Measurements from ENCODE around the gene TRIM31. TPM values are rescaled to one million over a fixed set of nuclear protein-coding genes. Genes with fewer than 3 reads are reported as not detected.
A peak's percentile ranks its signal among the peaks of the same experiment; 100 is the strongest.

TRIM31 gene
- total and polyA plus RNA-seq, 2 donors (not counting 3 experiments of a cell fraction or from before 2014, with no cell fraction given), result not detected

DNA sequence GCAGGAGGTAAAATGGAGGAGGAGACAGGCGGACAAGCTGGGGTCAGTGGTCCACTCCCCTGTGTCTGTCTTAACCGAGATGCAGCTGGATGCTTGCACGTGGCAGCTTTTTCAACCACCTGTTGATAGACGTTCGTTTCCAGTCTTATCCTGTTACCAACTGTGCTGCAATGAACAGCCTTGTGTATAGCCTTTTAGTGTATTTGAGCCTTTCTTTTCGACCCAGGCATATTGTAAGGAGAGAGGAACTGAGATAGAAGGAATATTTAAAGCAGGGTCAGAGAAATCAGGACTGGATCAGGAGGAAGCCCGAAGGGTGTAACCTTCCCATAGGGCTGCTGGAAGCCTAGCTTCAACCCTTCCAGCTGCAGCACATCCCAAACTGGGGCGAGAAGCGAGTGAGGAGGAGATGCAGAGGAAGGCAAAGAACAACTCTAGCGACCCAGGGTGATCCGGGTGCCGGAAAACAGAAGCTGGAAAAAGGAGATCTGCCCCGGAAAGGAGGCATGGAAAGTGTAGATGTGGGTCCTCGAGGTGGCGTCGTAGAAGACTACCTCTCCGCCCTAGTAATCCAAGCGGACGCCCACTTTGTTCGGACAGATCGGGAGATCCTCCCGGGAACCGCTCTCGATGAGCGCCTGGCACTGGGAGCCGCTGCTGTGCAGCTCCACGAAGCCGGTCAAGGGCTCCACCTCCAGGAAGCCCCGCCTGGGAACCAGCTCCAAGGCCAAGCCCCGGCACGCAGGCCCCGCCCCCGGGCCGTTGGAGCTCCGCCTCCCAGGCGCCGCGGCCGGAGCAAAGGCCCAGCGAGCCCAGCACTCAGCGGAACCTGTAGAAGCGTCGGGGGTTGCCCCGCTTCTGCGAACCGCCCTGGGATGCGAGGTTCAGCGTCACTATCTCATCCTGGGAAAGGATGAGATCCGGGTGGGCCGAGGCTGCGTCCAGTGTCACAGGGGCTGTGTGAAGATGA is 11.2 kb downstream of the TRIM31 start:
- Histone ChIP-seq H2AFZ (ENCODE audit: low read depth, low read length) (peak overlapping the region; percentile 81), H4K20me1 (replicated peaks; ENCODE audit: control insufficient read depth, extremely low read depth, insufficient read depth, low read length) (no peaks in the 10 kb centered on the region), H3K9me1 (replicated peaks; ENCODE audit: control insufficient read depth, extremely low read depth, insufficient read depth, low read length) (no peaks in the 10 kb centered on the region), H3K79me2 (ENCODE audit: control insufficient read depth, insufficient read depth, low read length) (no peaks in the 10 kb centered on the region), H3K9ac (replicated peaks; ENCODE audit: extremely low read depth, insufficient read depth, low read length) (no peak overlapping the region), H3K4me1 (ENCODE audit: control insufficient read depth, extremely low read depth, insufficient read depth, low read length) (peaks cover 17% of the 10 kb centered on the region), H3K4me2 (ENCODE audit: insufficient read depth, low read length) (peak overlapping the region; percentile 79), H3K9me3 (replicated peaks; ENCODE audit: control insufficient read depth, insufficient read depth, low read length) (no peaks in the 10 kb centered on the region), H3K27me3 (ENCODE audit: control insufficient read depth in 2 of 2, insufficient read depth in 2 of 2, low read length in 2 of 2) (peaks cover 46 to 68% of the 10 kb centered on the region in 2 experiments), H3K36me3 (ENCODE audit: control insufficient read depth in 2 of 2, extremely low read depth in 1 of 2, insufficient read depth in 2 of 2, low read length in 2 of 2) (no peaks in the 10 kb centered on the region), H3K4me3 (replicated peaks in 1 of 3; ENCODE audit: insufficient read depth in 1 of 3, low read depth in 1 of 3, low read length in 3 of 3) (peak overlapping the region in 2 of 3 experiments; percentile 28 to 30), H3K27ac (ENCODE audit: insufficient read depth, low read depth, low read length) (no peak overlapping the region)
- TF ChIP-seq POLR2AphosphoS5 (IDR thresholded peaks at IDR 0.05; ENCODE audit: insufficient read depth, low read depth, low read length) (peak; percentile 57), EZH2 (IDR thresholded peaks at IDR 0.05; ENCODE audit: borderline replicate concordance, low read depth, low read length, severe bottlenecking) (no peak), GATA2 (IDR thresholded peaks at IDR 0.05; ENCODE audit: insufficient read depth, insufficient read length, low read depth, low read length) (no peak), POLR2A (IDR thresholded peaks at IDR 0.05; ENCODE audit: low read depth, low read length) (peak; percentile 50), JUN (IDR thresholded peaks at IDR 0.05; ENCODE audit: borderline replicate concordance, insufficient read depth, insufficient read length, low read depth) (no peak), FOS (IDR thresholded peaks at IDR 0.05; ENCODE audit: borderline replicate concordance, insufficient read depth, low read length) (no peak), MYC (IDR thresholded peaks at IDR 0.05; ENCODE audit: low read depth, low read length) (no peak)
- TF ChIP-seq, protein P1, sequence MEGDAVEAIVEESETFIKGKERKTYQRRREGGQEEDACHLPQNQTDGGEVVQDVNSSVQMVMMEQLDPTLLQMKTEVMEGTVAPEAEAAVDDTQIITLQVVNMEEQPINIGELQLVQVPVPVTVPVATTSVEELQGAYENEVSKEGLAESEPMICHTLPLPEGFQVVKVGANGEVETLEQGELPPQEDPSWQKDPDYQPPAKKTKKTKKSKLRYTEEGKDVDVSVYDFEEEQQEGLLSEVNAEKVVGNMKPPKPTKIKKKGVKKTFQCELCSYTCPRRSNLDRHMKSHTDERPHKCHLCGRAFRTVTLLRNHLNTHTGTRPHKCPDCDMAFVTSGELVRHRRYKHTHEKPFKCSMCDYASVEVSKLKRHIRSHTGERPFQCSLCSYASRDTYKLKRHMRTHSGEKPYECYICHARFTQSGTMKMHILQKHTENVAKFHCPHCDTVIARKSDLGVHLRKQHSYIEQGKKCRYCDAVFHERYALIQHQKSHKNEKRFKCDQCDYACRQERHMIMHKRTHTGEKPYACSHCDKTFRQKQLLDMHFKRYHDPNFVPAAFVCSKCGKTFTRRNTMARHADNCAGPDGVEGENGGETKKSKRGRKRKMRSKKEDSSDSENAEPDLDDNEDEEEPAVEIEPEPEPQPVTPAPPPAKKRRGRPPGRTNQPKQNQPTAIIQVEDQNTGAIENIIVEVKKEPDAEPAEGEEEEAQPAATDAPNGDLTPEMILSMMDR (IDR thresholded peaks at IDR 0.05; ENCODE audit: extremely low read depth in 1 of 2, insufficient read depth in 1 of 2, low read depth in 1 of 2, low read length in 2 of 2), result peak in 1 of 2 donors; percentile 15
- TF ChIP-seq, protein P2, sequence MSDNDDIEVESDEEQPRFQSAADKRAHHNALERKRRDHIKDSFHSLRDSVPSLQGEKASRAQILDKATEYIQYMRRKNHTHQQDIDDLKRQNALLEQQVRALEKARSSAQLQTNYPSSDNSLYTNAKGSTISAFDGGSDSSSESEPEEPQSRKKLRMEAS (IDR thresholded peaks at IDR 0.05; ENCODE audit: insufficient read depth, insufficient read length), result no peak
- FAIRE-seq, result peak; percentile 95
- intact Hi-C loops (cut with micrococcal nuclease), result loop anchor here (1.0 to 2.0 kb wide), 2 partner anchors 40 to 111 kb away; partner anchors contain the start of genes POLR1H and TRIM26
- ChIA-PET CTCF (interaction anchor here (0.6 to 5.6 kb wide), 14 partner anchors 10 to 249 kb away, joined by 3 to 311 read pairs (median 4); partner anchors contain the start of genes PPP1R11 and TRIM31), POLR2A (interaction anchor here (1.2 kb wide), 1 partner anchor 40 kb away, joined by 6 read pairs; the partner anchor contains the start of gene POLR1H)
- peak; percentile 78 for DNase-seq (ENCODE audit: low read depth, low spot score)
- dilution Hi-C loops (cut with MboI; ENCODE audit: extremely low pct_ligation_motif_present, low sequenced_read_pairs), result no loop called here
- no TSS peak for BruUV-seq (replicated peaks)

Measured in endothelial cell of umbilical vein (primary cell).